ENCODE measurements around the gene SYNDIG1.
A peak's percentile ranks its signal among the peaks of the same experiment; 100 is the strongest.

The SYNDIG1 gene

DNA sequence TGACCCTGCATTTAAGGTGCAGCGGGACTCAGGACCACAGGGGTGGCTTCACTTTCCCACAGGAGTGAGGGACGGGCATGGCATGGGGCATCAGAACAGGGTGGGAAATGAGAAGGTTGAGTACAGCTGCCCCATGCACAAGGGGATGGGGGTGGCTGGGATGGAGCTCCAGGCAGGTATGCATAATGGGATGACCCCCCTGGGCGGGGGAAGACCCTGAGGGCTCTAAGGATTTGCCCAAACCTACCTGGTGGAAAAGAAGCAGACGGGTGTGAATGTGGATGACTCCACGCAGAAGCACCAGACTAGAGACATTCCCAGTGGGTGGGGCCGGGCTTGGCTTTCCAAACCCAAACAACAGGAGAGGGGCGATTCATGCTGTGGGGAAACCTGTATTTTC is 200.3 kb downstream of the SYNDIG1 start:
- TF ChIP-seq CTCF (IDR thresholded peaks at IDR 0.05; ENCODE audit: low read depth, low read length), result no peak

GRCh38 chr20:24670341-24670872 is 201.0 kb downstream of the SYNDIG1 start:
- TF ChIP-seq CTCF (IDR thresholded peaks at IDR 0.05; ENCODE audit: low read depth, low read length), result no peak

More for the DNA sequence above, 200.3 kb downstream of the SYNDIG1 start:
- DNase-seq (ENCODE audit: extremely low read depth, low read depth), result no peak

GRCh38 chr20:24670981-24671380 is 201.6 kb downstream of the SYNDIG1 start:
- TF ChIP-seq CTCF (IDR thresholded peaks at IDR 0.05; ENCODE audit: low read depth, low read length), result no peak
- no peak for DNase-seq (ENCODE audit: extremely low read depth, low read depth)

More at GRCh38 chr20:24670341-24670872, 201.0 kb downstream of the SYNDIG1 start:
- no peak for DNase-seq (ENCODE audit: extremely low read depth, low read depth)

GRCh38 chr20:24672181-24672880 is 202.9 kb downstream of the SYNDIG1 start:
- DNase-seq (ENCODE audit: extremely low read depth, low read depth), result no peak
- no peak for TF ChIP-seq CTCF (IDR thresholded peaks at IDR 0.05; ENCODE audit: low read depth, low read length)

DNA sequence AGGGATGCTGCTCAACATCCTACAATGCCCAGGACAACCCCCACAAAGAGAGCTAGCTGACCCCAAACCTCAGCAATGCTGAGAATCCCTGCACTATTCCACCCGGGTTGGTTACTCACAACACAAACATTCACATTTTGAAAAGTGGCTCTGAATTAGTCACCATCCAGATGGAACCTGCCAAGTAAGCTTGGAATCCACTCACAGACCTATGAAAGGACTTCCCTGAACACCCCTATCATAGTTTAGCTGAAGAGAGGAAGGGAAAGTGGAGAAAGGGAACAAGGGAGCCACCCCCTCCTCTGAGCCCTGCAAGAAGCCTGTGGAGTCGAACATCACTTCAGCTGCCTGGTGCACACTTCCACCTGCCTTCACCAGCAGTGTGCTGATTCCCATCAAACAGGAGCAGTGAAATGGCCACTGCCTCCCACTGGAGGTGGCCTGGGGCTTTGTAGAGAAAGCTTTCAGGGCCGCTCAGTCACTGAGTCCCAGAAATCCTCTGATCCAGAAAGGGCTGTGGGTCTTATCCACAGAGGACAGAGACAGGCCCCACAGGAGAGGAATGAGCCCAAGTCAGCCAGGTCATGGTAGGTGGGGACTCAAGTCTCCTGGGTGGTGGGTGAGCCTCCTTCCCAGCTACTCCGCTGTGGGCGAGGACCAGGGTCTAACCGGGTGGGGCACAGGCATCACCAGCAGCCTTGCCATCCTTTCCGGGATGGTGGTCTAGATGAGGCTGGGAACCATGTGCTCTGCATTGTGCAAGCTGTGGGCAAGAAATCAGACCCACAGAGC is 203.7 kb downstream of the SYNDIG1 start:
- DNase-seq (ENCODE audit: extremely low read depth, low read depth), result peak; percentile 70
- no peak for TF ChIP-seq CTCF (IDR thresholded peaks at IDR 0.05; ENCODE audit: low read depth, low read length)

DNA sequence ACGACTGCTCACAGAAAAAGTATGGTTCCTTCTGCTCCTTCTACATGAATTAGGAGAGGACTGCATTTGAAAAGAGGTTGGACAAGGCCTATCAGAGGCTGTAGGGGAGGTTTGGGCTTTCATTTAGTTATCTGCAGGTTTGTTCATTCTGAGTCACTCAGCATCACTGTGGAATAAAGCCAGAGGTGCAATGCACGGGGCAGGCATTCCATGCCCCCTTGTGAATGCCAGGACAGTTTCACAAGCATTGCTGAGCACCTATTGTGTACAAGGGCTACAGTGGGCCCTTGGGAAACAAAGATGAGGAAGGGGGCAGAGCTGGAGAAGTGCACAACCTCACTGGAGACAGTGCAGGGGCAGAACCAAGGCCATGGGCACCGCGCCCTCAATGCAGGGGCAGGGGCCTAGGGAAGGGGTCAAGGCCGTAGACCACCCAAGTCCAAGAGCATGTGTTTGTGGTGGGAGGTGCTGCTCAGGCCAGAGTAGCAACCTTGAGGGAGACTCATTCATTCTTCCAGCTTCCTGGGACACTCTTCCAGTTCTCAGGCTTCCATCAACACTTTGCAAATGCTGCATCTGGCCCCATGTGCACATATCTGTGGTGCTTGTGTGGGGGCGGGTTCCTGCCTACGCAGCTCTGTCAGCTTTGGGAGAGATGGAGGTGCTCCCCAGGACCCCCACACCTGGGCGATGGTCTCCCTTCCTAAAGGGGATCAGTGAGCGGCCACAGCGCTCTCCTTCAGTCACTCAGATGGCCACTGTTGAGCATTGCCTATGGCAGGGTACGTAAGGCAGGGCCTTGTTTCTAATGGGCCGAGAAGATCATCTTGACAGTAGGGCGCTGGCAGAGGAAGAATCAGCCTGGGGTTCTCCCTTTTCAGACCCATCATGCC is 204.5 kb downstream of the SYNDIG1 start:
- DNase-seq (ENCODE audit: extremely low read depth, low read depth), result no peak
- TF ChIP-seq CTCF (IDR thresholded peaks at IDR 0.05; ENCODE audit: low read depth, low read length), result no peak
